Stimulated activated CD8-positive, alpha-beta memory T cell treated with anti-CD3 and anti-CD28 coated beads, Interleukin-7, amount 100 ng/mL, for 48 hours (primary cell): Measurements from ENCODE around the gene ABCA13.

Experiments used
- DNase-seq, 2 donors: peaks; one replicate each; pipeline ENCODE4 v3.0.0-alpha.2; 2020; ENCODE audit warnings: low read depth in 1 of 2; ENCODE audit errors: extremely low read depth in 1 of 2

The ABCA13 gene

DNA sequence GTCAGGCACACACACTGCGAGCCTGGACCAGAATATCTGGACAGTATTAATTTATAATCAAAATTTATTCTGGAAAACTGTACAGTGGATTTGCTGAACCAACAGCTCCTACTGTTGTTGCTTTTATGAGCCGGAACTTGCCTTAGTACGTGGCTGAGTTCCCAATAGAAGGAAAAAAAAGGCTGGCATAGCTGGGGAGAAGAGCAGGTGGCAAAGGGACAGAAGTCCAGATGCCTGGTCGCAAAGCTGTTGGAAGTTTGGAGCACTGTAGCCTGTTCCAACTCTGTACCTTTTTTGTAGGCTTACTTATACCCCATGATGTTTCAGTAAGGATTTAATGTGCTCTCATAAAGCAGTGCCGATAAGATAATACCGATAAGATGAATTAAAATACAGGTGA is 333.8 kb downstream of the ABCA13 start:
- no peak for DNase-seq

DNA sequence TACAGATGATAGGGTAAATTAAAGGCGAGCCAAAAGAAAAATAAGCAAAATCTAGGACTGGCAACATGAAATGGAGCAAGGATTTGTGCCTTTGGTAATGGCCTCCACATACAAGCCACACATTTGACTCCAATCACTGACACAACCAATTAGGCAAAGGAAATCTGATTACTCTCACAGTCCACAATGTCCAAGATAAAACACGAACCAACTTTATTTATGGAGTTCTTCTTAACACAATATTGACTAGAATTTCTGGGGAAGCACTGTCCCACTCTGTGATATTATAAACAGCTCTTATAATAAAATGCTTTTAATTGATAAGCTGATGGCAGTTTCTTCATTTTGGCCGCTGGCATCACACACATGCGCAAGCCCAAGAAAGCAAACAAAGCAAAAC is 334.2 kb downstream of the ABCA13 start:
- no peak for DNase-seq

DNA sequence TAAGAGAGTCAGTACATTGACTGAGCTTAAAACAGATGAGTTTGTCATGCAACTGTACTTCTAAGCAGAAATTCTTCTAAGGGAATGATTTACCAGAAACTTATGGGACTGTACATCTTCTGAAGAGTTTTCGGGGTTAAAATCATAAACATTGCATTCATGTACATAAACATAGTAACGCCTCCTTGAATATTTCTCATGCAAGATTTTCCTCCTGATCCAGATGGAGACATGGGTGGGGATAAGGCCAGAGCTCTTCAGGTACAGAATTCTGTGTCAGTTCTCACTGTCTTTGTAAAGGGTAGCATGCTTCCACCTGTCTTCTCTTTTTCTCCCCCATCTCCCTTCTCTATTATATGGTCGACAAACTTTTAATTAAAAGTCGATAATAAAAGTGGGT is 335.3 kb downstream of the ABCA13 start:
- no peak for DNase-seq

DNA sequence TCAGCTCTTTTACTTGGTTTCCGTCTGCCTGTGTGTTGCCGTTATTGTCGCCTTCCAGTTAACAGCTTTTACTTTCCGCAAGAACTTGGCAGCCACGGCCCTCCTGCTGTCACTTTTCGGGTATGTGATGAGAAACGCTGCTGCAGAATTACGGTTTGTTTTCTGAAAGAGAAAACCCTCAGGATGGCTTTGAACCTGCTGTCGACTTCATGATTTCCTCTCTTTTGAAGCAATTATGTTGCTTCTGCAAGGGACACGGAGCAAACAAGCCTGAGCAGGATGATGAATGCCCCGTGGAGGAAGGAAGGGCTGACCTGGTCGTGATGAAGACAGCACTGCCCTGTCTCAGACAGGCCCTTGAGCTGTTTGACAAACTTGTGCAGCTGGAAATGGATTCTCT is 339.8 kb downstream of the ABCA13 start:
- DNase-seq, result no peak

DNA sequence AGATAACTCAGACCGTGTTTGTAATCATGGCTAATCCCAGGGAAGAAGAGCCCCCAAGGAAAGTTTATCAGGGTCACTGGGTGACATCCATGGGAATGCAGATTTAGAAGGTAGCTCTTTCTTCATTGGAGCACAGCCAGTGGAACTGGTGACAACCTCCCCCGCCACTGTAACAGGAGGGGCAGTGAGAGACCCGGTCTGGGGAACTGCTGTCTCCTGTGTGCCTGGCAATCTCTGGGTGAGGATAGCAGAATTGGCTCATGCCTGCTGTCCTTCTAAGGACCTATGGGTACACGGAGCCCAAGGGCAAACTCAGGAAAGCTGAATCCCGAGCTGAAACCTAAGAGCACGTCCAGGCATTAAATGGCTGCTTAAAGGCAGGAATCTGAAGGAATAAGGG is 341.6 kb downstream of the ABCA13 start:
- no peak for DNase-seq

DNA sequence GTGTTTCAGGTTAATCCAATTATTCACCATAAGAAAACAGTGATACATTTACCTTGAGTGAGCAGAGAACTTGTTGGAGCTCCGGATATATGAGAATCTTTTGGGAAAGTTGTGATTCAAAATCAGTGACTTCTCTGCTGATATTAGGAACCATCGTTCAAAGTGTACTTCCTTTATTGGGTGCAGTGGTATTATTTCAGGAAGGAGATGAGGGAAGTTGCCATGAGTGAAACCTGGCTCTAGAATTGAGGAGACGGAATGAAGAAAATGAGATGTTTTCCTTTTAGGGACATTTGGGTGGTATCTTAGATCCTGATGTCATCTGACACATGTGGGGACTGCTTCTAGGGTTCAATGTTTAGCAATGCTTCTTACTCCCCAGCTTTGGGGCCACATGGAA is 343.9 kb downstream of the ABCA13 start:
- no peak for DNase-seq

DNA sequence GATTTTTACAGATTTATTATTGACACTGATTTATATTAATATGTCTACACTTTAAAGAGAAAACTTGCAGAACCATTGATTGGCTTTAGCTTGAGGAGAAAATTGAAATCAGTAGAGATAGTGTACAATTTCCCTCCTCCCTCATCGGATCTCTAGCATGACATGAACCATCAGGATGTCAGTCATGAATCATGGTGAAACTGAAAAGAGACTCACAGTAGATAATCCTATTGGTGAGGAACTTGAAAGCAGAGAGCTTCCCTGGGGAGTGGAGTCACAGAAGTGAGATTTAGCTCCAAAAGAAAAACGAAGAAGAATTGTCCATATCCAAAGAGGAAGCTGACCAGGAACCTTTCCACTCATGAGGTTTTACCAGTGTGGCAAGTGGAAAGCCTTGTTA is 346.8 kb downstream of the ABCA13 start:
- DNase-seq, result no peak

DNA sequence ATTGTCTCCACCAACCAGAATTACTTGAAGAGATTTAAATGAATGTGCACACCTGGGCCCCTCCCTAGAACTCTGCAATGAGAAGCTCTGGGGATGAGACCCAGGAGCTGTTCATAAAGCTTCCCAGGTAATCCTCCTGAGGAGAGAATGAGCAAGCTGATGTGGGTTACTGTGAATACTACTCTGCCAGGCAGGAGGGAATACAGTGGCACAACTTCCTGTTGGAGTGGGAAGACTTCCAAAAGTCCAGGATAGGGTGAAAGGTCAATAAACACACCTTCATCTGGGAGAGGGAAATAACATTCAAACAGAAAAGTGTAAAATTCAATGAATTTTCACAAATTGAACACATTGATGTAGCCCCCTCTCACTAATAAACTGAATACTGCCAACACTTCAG is 351.4 kb downstream of the ABCA13 start:
- no peak for DNase-seq

DNA sequence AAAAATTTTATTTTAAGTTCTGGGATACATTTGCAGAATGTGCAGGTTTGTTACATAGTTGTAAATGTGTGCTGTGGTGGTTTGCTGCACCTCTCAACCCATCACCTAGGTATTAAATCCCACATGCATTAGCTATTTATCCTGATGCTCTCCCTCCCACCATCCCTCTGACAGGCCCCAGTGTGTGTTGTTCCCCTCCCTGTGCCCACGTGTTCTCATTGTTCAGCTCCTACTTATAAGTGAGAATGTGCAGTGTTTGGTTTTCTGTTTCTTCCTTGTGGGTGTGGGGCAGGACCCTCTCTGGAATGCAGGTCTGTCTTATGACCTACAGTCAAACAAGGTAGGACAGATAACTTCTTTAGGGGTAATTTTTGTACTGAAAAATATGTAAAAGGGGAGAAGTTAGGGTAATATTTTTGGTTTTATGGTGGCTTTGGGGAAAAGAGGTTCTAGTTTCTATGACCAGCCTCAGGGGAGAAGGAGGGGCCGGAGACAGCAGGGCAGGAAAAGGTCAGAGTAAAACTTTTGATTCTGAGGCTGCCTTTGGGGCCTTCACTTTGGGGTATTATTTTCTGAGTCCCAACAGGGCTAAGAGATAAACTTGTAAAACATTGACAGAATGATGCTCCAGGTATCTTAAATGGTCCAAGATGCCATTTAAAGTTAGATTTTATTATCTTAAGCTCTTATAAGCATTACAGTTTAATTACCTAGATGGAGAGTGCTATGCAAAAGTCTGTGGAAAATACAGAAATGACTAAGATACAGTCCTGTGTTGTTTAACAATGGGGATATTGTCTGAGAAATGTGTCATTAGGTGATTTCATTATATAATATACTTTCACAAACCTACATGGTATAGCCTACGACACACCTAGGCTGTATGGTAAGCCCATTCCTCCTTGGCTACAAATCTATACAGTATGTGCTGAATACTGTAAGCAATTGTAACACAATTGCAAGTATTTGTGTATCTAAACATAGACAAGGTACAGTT is 354.8 kb downstream of the ABCA13 start:
- no peak for DNase-seq

DNA sequence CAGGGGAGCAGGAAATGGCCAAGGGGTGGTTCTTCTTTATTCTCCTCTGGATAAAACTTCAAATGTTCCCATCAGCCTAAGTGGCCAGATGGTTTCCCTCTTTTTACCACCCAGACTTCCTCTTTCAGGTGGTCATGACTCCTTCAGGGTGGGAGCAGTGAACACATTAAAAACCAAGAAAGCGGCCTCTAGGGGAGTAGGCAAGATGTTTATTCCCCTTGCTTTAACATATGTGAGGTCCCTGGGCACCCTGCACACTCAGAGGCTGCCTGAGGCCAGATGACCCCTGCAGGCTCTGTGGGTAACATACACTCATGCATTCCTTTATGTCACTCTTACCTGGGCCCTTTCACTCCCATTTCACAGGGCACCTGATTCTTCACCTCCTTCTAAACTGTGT is 357.4 kb downstream of the ABCA13 start:
- DNase-seq, result no peak

DNA sequence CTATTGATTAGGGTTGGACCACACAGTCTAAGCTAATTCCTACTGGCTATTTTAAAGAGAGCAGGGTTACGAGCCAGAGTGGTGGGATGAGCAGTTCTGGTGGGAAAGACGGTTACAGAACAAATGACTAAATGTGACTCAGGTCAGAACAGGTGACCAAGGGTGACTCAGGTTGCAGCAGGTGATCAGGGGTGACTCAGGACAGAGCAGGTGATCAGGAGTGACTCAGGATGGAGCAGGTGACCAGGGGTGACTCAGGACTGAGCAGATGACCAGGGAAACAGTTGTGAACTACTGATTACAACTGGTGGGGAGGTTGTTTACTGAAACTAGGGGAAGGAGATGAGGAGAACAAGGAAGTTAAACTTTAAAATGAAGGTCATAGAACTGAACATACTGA is 366.3 kb downstream of the ABCA13 start:
- no peak for DNase-seq

DNA sequence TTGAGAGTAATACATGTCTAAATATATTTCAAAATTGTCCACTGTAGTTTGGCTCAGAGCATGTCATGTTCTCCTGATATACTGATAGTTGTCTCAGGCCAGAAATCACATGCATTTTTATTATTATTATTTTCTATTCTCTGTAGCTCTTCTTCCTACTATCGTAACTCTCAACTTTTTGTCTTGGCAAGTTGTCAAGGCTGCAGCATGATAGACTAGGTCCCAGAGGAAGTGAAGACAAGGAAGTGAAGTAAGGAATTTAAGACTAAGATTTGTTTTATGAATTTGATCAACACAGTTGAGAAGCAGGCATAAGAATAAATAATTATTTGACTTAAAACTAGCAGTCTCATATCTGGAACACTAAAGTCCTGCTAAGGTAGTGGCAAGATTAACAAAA is 369.5 kb downstream of the ABCA13 start:
- no peak for DNase-seq

DNA sequence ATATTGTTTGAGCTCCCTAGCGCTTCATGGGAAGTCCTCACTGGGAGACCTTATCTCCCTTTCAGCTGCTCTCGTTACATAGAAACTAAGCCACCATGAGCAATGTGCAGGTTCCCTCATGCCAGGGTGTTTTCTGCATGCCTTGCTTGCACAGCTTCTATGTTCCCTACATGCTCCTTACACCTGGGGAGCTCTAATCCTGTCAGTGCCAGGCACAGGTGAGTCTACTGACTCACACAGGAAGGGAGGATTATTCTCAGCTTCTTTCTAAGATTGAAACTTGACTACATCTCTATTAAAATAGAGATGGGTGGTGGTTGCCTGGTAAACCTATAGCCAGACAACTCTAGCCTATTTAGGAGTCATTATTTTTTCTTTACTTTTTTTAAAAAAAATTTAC is 377.4 kb downstream of the ABCA13 start:
- DNase-seq, result no peak

DNA sequence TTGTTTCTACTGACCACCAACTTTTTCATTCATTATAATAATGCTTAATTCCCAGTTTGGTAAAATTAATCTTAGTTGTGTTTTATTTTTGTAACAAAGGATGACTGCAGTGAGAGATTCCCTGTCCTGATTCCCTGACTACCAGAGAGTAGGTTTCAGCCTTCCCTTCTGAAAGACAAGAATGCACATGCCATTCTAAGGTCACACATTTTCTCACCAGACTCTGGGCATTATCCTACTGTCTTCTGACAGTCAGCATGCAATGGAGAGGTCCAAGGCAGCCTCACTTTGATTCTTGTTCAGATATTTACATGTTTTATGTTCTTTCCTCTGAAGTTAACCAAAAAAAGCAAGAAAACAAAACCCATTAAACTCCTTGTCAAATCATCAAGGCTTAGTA is 380.4 kb downstream of the ABCA13 start:
- DNase-seq, result no peak

DNA sequence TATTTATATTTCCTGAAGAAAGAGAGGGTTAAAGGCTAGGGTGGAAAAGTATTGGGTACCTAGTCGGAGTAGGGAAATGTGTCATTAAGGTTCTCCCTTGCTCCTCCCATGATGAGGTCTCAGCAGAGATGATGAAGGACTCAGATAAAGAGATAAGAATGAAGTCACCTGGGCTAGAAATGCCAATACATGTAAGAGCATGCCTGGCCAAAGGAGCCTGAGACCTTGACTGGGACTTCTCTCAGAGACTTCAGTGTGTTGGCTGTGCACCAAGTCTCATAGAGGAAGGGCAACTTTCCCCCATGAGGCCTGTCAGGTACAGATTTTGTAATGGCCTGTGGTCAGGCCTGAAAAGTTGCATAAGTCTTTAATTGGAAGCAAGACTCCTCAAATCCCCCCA is 392.1 kb downstream of the ABCA13 start:
- no peak for DNase-seq

DNA sequence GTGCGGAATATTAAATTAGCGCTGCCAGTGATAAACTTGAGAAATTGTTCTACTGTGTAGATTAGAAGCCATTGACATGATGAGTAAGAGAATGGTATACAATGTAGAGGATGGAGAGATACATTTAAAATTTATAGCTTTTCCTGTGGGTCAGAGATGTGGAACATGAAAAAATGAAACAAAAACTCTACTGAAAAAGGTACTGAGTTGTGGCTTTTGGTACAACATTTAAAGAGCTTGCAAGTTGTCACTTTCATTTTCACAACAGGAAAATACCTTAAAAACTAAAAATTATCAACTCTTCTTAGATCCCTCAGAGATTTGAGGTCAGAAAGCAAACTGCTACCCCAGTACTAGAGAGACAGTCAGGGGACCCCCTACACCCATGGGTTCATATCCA is 404.3 kb downstream of the ABCA13 start:
- DNase-seq, result no peak

DNA sequence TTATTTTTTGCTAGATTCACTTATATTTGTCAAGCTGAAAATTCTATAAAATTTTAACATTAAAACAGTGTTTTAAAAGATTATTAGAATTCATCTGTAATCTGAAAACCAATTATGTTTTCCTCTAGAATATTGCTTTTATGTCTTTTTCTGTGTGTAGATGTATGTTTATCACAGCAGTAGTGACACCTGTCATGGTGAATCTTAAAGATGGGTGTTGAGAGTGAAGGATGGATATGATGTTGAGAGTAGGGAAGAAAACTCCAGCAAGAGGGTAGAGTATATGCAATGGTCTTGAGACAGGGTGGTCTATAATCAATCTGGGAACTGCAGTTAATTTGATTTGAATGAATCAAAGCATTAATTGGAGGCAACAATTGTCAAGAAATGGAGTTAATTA is 416.2 kb downstream of the ABCA13 start:
- no peak for DNase-seq

DNA sequence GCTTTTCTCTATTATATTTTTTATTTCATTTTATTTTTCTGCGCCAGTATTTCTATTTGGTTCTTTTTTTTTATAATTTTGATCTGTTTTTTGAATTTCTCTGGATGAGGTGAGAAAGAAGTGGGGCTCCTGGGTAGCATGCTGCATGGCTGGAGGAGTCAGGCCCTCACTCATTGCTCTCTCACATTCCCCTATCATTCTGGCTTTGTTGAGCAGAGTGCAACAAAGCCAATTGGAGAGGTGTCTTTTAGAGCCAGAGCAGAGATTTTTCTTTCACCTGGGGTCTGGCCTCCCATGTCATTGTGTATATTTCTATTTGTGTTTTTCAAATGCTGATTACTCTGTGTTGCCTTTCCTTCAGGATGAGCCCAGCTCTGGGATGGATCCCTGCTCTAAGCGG is 423.1 kb downstream of the ABCA13 start:
- no peak for DNase-seq

DNA sequence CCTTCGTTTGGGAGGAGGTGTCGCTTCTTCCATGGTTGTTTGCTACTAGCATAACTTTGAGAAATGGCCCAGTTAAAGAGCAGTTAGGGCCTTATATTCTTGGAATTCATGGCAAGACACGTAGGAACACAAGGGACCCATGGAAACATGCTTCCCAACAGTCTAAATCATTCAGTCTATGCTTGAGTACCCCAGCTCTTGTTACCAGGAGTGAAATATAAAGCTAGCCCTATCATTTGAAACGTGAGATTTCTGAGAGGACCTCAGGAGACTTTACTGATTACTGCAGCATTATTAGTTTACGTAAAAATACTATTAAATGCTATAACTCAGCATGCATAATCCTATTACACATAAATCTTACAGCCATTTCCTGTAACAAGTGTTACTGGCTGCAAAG is 424.5 kb downstream of the ABCA13 start:
- DNase-seq, result no peak

DNA sequence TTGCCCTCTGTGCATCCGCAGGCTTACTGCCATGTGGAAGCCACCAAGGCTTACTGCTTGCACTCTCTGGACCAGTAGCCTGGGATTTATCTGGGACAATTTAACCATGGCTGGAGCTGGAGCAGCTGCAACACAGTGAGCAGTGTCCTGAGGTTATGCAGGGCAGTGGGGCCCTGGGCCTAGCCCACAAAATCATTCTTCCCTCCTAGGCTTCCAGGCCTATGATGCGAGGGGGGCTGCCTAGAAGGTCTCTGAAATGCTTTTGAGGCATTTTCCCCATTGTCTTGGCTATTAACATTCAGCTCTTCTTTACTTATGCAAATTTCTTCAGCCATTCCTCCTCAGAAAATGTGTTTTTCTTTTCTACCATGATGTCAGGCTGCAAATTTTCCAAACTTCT is 439.4 kb downstream of the ABCA13 start:
- no peak for DNase-seq

DNA sequence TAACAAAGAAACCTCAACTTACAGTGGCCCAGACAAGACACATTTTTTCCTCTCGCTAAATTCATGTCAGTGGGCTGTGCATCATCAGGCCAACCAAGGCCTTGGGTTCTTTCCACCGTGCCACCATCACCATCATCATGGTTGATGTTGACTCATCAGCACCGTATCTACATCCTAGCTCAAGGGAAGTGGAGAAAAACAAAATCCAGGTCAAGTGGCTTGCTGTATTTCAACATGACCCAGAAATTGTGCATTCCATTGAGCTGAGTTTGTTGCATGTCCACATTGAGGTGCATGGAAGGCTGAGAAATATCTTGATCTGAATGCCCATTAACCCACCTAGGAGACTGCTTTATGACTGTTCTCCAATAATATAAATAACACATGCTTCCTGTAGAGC is 440.7 kb downstream of the ABCA13 start:
- no peak for DNase-seq

DNA sequence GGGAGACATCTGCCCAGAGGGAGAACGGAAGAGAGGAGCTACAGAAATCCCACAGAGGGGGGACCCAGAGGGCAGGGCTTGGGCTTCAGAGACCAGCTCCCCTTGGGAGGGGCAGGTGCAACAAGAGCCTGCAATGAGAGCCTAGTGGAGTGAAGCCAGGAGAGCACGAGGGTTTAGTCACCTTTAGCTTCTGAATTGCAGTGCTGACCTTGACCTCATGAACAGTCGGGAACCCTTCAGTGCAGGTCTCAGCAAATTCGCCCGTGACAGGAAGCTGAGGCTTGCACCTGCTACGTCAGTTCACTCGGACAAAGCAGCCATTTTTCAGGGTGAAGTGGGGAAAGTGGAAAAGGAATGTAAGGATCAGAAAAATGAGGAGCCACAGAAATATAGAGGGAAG is 446.2 kb downstream of the ABCA13 start:
- DNase-seq, result no peak

DNA sequence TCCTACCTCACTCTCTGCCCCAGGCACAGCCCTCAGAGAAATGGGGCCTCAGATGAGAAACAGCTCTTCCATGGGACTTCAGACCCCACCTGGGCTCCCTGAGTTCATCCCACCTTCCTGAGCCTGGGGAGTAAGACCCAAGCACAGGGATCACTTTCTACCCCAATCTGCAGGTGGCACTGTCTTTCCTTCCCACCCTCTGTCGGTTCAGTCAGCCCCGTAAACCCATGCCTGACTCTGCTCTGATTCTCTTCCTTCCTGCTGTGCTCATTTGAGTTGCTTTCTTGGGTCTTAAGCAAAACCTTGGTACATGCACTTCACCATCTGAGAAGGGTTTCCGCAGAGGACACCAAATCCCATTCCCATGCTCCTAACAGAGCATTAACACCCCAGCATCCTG is 446.7 kb downstream of the ABCA13 start:
- no peak for DNase-seq
